Measurements from ENCODE around the gene PDCD1.

DNA sequence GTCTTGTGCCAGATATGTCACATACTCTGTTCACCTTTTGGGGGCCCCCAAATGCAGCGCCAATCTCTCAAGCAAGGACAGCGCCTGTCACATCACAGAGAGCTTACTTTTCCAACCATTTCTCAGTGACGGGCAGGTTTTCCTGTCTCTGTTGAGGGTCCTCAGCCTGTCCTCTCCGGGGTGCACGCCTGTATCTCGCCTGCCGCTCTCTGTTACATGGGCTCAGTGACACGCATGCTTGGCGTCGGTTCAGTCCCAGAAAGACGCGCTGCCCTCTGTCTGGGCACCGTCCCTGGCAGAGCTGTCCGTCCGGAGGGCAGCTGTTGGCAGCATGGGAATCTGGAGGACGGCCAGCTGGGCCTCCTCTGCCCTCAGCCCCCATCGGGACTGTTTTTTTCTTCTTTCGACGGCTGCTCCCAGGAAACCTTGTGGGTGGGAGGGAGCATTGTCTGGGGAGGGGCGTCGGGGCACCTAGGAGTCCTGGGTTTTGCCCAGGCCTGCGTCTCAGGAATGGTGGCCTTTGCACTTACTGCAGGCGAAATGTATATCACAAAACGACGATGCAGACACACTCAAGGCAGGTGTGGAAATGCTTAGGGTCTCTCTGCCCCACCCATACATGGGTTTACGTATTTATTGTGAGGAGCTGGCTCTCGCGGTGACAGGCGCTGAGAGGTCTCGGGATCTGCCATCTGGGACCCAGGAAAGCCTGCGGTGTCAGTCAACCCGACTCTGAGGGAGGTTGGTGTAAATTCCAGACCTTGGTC, 41.7 kb upstream of the PDCD1 start:
- TF ChIP-seq, protein P1, sequence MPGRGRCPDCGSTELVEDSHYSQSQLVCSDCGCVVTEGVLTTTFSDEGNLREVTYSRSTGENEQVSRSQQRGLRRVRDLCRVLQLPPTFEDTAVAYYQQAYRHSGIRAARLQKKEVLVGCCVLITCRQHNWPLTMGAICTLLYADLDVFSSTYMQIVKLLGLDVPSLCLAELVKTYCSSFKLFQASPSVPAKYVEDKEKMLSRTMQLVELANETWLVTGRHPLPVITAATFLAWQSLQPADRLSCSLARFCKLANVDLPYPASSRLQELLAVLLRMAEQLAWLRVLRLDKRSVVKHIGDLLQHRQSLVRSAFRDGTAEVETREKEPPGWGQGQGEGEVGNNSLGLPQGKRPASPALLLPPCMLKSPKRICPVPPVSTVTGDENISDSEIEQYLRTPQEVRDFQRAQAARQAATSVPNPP (CRISPR knock-in tag; IDR thresholded peaks at IDR 0.05), result no peak
- TF ChIP-seq HDAC2 (CRISPR knock-in tag; IDR thresholded peaks at IDR 0.05) (no peak), POLR2AphosphoS5 (IDR thresholded peaks at IDR 0.05; ENCODE audit: low read depth, low read length) (no peak), STAT5B (CRISPR knock-in tag; IDR thresholded peaks at IDR 0.05) (no peak), PRPF4 (IDR thresholded peaks at IDR 0.05; ENCODE audit: low read depth, low read length, poor library complexity, severe bottlenecking) (no peak), HES4 (CRISPR knock-in tag; IDR thresholded peaks at IDR 0.05; ENCODE audit: borderline replicate concordance) (no peak)
- TF ChIP-seq, protein P2, sequence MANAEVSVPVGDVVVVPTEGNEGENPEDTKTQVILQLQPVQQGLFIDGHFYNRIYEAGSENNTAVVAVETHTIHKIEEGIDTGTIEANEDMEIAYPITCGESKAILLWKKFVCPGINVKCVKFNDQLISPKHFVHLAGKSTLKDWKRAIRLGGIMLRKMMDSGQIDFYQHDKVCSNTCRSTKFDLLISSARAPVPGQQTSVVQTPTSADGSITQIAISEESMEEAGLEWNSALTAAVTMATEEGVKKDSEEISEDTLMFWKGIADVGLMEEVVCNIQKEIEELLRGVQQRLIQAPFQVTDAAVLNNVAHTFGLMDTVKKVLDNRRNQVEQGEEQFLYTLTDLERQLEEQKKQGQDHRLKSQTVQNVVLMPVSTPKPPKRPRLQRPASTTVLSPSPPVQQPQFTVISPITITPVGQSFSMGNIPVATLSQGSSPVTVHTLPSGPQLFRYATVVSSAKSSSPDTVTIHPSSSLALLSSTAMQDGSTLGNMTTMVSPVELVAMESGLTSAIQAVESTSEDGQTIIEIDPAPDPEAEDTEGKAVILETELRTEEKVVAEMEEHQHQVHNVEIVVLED (CRISPR knock-in tag; IDR thresholded peaks at IDR 0.05; ENCODE audit: borderline replicate concordance), result no peak
- TF ChIP-seq, protein P3, sequence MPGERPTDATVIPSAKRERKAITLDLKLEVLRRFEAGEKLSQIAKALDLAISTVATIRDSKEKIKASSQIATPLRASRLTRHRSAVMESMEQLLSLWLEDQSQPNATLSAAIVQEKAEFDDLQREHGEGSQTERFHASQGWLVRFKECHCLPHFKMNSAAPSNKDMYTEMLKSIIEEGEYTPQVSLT (CRISPR knock-in tag; IDR thresholded peaks at IDR 0.05; ENCODE audit: borderline replicate concordance, low read depth), result no peak
